T-helper 1 cell treated with Interleukin-12 subunit alpha and Interleukin-12 subunit beta and Interleukin-4 antibody, amounts not matched to agents 30 μg/mL and 1 μg/mL, for 36 hours (primary cell): Measurements from ENCODE around the gene NLRP6.
"Not testable (repeated sequence)": the region's sequence is repeated elsewhere in the genome, so short reads cannot be mapped to it uniquely, and the experiment has no call there.

Experiments used
- H3K27ac Mint-ChIP-seq: one replicate; pipeline ENCODE4 v1.8.0; 2021; ENCODE audit warnings: mild to moderate bottlenecking, mixed read lengths
- H3K27me3 Mint-ChIP-seq: one replicate; pipeline ENCODE4 v1.8.0; 2021; ENCODE audit warnings: low read depth, mixed read lengths
- H3K36me3 Mint-ChIP-seq: one replicate; pipeline ENCODE4 v1.8.0; 2021; ENCODE audit warnings: low read depth, mixed read lengths
- H3K4me1 Mint-ChIP-seq: one replicate; pipeline ENCODE4 v1.8.0; 2021; ENCODE audit warnings: low read depth, mixed read lengths
- H3K4me3 Mint-ChIP-seq: one replicate; pipeline ENCODE4 v1.8.0; 2021; ENCODE audit warnings: mild to moderate bottlenecking, moderate library complexity, mixed read lengths
- H3K9me3 Mint-ChIP-seq: one replicate; pipeline ENCODE4 v1.8.0; 2021; ENCODE audit warnings: mixed read lengths

The NLRP6 gene

GRCh38 chr11:283405-284104 lies 5.3 kb downstream of the NLRP6 start:
- peaks cover 40% of the 10 kb centered on the region for H3K4me1 Mint-ChIP-seq
- peaks cover 34% of the 10 kb centered on the region for H3K36me3 Mint-ChIP-seq
- peak overlapping the region; percentile 11 for H3K27ac Mint-ChIP-seq
- H3K27me3 Mint-ChIP-seq: peaks cover 32% of the 10 kb centered on the region
- no peaks in the 10 kb centered on the region for H3K9me3 Mint-ChIP-seq
- peak overlapping the region; percentile 66 for H3K4me3 Mint-ChIP-seq

GRCh38 chr11:284105-285020 lies 6.2 kb downstream of the NLRP6 start:
- Mint-ChIP-seq H3K4me1 (peaks cover 38% of the 10 kb centered on the region), H3K9me3 (no peaks in the 10 kb centered on the region), H3K36me3 (peaks cover 32% of the 10 kb centered on the region), H3K4me3 (no peak overlapping the region), H3K27me3 (peaks cover 29% of the 10 kb centered on the region), H3K27ac (no peak overlapping the region)

- peaks cover 29% of the 10 kb centered on the region for H3K27me3 Mint-ChIP-seq
- peaks cover 38% of the 10 kb centered on the region for H3K4me1 Mint-ChIP-seq
- H3K27ac Mint-ChIP-seq: peak overlapping the region; percentile 3
- H3K9me3 Mint-ChIP-seq: no peaks in the 10 kb centered on the region
- H3K4me3 Mint-ChIP-seq: no peak overlapping the region
- peaks cover 32% of the 10 kb centered on the region for H3K36me3 Mint-ChIP-seq
Measured at GRCh38 chr11:285021-285893, 7.0 kb downstream of the NLRP6 start.

GRCh38 chr11:285894-286220 lies 7.7 kb downstream of the NLRP6 start:
- Mint-ChIP-seq H3K27ac (no peak overlapping the region), H3K4me1 (peaks cover 37% of the 10 kb centered on the region), H3K36me3 (peaks cover 31% of the 10 kb centered on the region), H3K4me3 (no peak overlapping the region), H3K9me3 (no peaks in the 10 kb centered on the region), H3K27me3 (peaks cover 29% of the 10 kb centered on the region)

GRCh38 chr11:286977-287820 lies 9.0 kb downstream of the NLRP6 start:
- H3K9me3 Mint-ChIP-seq: not testable (repeated sequence)
- Mint-ChIP-seq H3K4me1 (peaks cover 34% of the 10 kb centered on the region), H3K27me3 (peaks cover 18% of the 10 kb centered on the region), H3K4me3 (peak overlapping the region; percentile 98), H3K36me3 (peaks cover 29% of the 10 kb centered on the region), H3K27ac (peak overlapping the region; percentile 97)

- H3K9me3 Mint-ChIP-seq: no peaks in the 10 kb centered on the region
- H3K4me1 Mint-ChIP-seq: peaks cover 26% of the 10 kb centered on the region
- H3K27ac Mint-ChIP-seq: peak overlapping the region; percentile 97
- H3K36me3 Mint-ChIP-seq: peaks cover 21% of the 10 kb centered on the region
- H3K4me3 Mint-ChIP-seq: peak overlapping the region; percentile 98
- peaks cover 11% of the 10 kb centered on the region for H3K27me3 Mint-ChIP-seq
Measured at GRCh38 chr11:287821-288477, 9.7 kb downstream of the NLRP6 start.

- Mint-ChIP-seq H3K36me3 (peaks cover 16% of the 10 kb centered on the region), H3K9me3 (no peaks in the 10 kb centered on the region), H3K4me1 (peaks cover 21% of the 10 kb centered on the region), H3K4me3 (peak within 1 kb of the TSS; percentile 98), H3K27ac (peak within 1 kb of the TSS; percentile 97), H3K27me3 (peaks cover 9% of the 10 kb centered on the region)
Measured at GRCh38 chr11:288478-289397, 10.5 kb downstream of the NLRP6 start, which contains the start of gene PGGHG. TSS of gene PGGHG (plus strand) at chr11:289126. CDS start at chr11:289817, 691 bp downstream.

GRCh38 chr11:289398-289711 lies 11.1 kb downstream of the NLRP6 start:
- H3K27ac Mint-ChIP-seq: no peak overlapping the region
- peak overlapping the region; percentile 72 for H3K4me3 Mint-ChIP-seq
- H3K4me1 Mint-ChIP-seq: peaks cover 19% of the 10 kb centered on the region
- peaks cover 9% of the 10 kb centered on the region for H3K27me3 Mint-ChIP-seq
- peaks cover 15% of the 10 kb centered on the region for H3K36me3 Mint-ChIP-seq
- no peaks in the 10 kb centered on the region for H3K9me3 Mint-ChIP-seq

- peaks cover 19% of the 10 kb centered on the region for H3K4me1 Mint-ChIP-seq
- peak overlapping the region; percentile 67 for H3K27ac Mint-ChIP-seq
- peaks cover 15% of the 10 kb centered on the region for H3K36me3 Mint-ChIP-seq
- H3K4me3 Mint-ChIP-seq: peak overlapping the region; percentile 72
- peaks cover 9% of the 10 kb centered on the region for H3K27me3 Mint-ChIP-seq
- H3K9me3 Mint-ChIP-seq: no peaks in the 10 kb centered on the region
Measured at GRCh38 chr11:289712-290620, 11.8 kb downstream of the NLRP6 start.

GRCh38 chr11:290621-291231 lies 12.5 kb downstream of the NLRP6 start:
- H3K27ac Mint-ChIP-seq: peak overlapping the region; percentile 8
- H3K4me1 Mint-ChIP-seq: peaks cover 19% of the 10 kb centered on the region
- peaks cover 11% of the 10 kb centered on the region for H3K36me3 Mint-ChIP-seq
- H3K4me3 Mint-ChIP-seq: peak overlapping the region; percentile 72
- peaks cover 9% of the 10 kb centered on the region for H3K27me3 Mint-ChIP-seq
- no peaks in the 10 kb centered on the region for H3K9me3 Mint-ChIP-seq

GRCh38 chr11:291281-292210 lies 13.3 kb downstream of the NLRP6 start:
- Mint-ChIP-seq H3K27ac (peak overlapping the region; percentile 15), H3K4me1 (peaks cover 18% of the 10 kb centered on the region), H3K36me3 (peaks cover 10% of the 10 kb centered on the region), H3K4me3 (peak overlapping the region; percentile 72), H3K9me3 (no peaks in the 10 kb centered on the region), H3K27me3 (peaks cover 6% of the 10 kb centered on the region)
